PFSK-1 (cell line): ENCODE data around the gene HYAL1.

Experiments
- FOXP2 ChIP-seq: optimal IDR thresholded peaks from 2 replicates; pipeline ENCODE3; 2011; ENCODE audit warnings: borderline replicate concordance, control low read depth, inconsistent platforms; ENCODE audit not compliant: insufficient read depth; ENCODE audit errors: extremely low read length, extremely low read depth
- POLR2AphosphoS5 ChIP-seq: IDR thresholded peaks from 2 replicates; pipeline ENCODE4 v1.6.1; 2012; ENCODE audit warnings: low read depth, mild to moderate bottlenecking, control low read depth, low read length, moderate library complexity
- SIN3A ChIP-seq: IDR thresholded peaks from 2 replicates; pipeline ENCODE4 v1.6.1; 2012; ENCODE audit warnings: mild to moderate bottlenecking, low read length, moderate library complexity, borderline replicate concordance; ENCODE audit not compliant: insufficient read depth
- TAF1 ChIP-seq: IDR thresholded peaks from 2 replicates; pipeline ENCODE4 v1.6.1; 2012; ENCODE audit warnings: low read length, control low read depth, borderline replicate concordance; ENCODE audit not compliant: insufficient read depth
- TF ChIP-seq, protein P1 (sequence below), 2 experiments: IDR thresholded peaks; 2 replicates each; pipeline versions ENCODE4 v1.6.1 to v1.8.0; 2011 to 2012; ENCODE audit warnings: low read depth in 2 of 2, low read length in 2 of 2, control low read depth in 1 of 2, inconsistent platforms in 1 of 2, mild to moderate bottlenecking in 1 of 2, moderate library complexity in 1 of 2; ENCODE audit not compliant: insufficient read depth in 1 of 2

Gene HYAL1

DNA sequence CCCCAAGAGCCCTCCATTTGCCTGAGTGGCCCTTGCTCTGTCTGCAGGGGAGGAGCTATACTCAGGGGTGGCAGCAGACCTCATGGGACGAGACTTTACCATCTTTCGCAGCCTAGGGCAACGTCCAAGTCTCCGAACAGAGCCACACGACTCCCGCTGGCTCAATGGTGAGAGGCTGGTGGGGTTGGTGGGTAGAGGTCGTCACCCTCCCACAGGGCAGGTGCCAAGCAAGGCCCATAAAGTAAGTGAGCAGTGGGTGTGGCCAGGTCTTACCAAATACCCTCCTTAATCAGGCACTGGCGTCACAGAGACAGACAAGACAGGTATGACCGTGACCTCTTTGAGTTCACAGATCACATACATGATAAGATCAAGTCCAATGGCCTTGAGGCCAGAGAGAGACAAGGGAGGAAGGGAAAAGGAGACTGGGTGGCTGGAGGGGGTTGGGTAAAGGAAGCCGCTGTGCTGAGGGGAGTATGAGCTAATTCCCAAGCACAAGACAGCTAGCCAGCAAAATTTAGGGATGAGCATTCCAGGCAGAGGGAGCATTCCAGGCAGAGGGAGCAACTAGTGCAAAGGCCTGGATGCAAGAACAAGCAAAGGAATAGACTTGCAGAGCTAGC lies 31.9 kb downstream of the HYAL1 start:
- TF ChIP-seq TAF1 (no peak), SIN3A (no peak), FOXP2 (no peak), POLR2AphosphoS5 (no peak)
- TF ChIP-seq, protein P1, sequence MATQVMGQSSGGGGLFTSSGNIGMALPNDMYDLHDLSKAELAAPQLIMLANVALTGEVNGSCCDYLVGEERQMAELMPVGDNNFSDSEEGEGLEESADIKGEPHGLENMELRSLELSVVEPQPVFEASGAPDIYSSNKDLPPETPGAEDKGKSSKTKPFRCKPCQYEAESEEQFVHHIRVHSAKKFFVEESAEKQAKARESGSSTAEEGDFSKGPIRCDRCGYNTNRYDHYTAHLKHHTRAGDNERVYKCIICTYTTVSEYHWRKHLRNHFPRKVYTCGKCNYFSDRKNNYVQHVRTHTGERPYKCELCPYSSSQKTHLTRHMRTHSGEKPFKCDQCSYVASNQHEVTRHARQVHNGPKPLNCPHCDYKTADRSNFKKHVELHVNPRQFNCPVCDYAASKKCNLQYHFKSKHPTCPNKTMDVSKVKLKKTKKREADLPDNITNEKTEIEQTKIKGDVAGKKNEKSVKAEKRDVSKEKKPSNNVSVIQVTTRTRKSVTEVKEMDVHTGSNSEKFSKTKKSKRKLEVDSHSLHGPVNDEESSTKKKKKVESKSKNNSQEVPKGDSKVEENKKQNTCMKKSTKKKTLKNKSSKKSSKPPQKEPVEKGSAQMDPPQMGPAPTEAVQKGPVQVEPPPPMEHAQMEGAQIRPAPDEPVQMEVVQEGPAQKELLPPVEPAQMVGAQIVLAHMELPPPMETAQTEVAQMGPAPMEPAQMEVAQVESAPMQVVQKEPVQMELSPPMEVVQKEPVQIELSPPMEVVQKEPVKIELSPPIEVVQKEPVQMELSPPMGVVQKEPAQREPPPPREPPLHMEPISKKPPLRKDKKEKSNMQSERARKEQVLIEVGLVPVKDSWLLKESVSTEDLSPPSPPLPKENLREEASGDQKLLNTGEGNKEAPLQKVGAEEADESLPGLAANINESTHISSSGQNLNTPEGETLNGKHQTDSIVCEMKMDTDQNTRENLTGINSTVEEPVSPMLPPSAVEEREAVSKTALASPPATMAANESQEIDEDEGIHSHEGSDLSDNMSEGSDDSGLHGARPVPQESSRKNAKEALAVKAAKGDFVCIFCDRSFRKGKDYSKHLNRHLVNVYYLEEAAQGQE (IDR thresholded peaks at IDR 0.05; ENCODE audit: insufficient read depth in 1 of 2, low read depth in 2 of 2, low read length in 2 of 2): no peak

DNA sequence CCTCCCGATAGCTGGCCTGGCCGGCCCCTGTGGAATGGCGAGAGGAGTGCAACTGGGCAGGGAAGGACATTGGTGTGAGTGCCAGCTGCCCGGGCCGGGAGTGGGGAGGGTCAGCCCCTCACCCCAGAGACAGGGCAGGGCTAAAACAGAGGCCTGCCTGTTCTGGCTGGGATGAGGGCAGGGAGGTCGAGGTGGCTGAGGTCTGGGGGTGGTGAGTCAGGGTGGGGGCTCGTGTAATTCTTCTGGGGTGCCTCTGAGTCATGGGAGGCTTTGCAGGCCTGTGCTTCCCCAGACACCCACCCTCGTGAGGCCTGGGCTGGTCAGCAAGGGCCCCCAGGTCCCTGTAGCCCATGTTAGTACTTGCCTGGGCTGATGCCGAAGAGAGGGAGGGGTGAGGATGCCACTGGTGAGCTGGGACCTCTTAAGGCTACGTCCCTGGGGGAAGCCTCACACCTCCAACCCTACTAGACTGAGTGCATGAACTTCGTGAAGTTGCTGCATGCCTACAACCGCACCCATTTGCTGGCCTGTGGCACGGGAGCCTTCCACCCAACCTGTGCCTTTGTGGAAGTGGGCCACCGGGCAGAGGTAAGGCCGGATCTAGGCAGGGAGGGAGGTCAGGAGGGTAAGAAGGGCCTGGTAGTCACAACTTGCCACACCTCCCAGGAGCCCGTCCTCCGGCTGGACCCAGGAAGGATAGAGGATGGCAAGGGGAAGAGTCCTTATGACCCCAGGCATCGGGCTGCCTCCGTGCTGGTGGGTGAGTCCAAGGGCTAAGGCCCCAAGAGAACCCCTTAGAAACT lies 32.8 kb downstream of the HYAL1 start:
- no peak for TF ChIP-seq FOXP2
- no peak for TF ChIP-seq POLR2AphosphoS5
- TF ChIP-seq TAF1: no peak
- TF ChIP-seq SIN3A: no peak
- TF ChIP-seq, protein P1 (IDR thresholded peaks at IDR 0.05; ENCODE audit: insufficient read depth in 1 of 2, low read depth in 2 of 2, low read length in 2 of 2): no peak

DNA sequence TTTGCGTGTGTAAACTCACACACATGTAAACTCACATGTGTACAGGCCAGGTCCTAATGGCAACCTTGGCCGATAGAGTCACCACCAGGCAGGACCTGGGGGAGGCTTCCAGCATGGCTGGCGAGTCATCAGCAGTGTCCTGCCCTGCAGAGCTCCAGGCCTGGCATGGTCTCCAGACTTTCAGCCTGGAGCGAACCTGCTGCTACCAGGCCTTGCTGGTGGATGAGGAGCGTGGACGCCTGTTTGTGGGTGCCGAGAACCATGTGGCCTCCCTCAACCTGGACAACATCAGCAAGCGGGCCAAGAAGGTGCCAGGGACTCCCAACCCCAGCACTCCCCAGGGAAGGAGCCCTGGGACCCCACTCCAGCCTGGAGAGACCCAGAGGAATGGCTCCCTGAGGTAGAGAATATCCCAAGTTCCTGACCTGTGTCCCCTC lies 33.4 kb downstream of the HYAL1 start:
- TF ChIP-seq FOXP2 (no peak), POLR2AphosphoS5 (no peak)

DNA sequence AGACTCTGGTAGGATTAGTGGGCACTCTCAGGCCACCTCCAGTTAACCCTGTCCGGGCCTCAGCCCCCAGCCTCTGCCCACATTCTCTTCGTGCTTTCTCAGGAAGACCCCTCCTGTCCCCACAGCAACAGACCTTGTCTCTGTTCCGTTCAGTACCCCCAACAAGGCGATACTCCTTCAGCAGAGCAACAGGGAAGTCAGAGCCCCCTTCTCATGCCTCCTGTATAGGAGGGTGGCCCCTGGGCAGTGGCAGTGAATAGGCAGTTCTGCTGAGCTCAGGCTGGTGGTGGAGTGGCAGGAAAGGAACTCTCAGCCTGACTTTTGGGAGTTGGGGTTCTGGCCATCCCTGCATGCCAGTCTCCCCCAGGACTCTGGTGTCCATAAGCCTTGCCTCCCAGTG lies 33.9 kb downstream of the HYAL1 start:
- TF ChIP-seq, protein P1 (IDR thresholded peaks at IDR 0.05; ENCODE audit: insufficient read depth in 1 of 2, low read depth in 2 of 2, low read length in 2 of 2): no peak
- TF ChIP-seq TAF1 (no peak), SIN3A (no peak), POLR2AphosphoS5 (no peak), FOXP2 (no peak)

DNA sequence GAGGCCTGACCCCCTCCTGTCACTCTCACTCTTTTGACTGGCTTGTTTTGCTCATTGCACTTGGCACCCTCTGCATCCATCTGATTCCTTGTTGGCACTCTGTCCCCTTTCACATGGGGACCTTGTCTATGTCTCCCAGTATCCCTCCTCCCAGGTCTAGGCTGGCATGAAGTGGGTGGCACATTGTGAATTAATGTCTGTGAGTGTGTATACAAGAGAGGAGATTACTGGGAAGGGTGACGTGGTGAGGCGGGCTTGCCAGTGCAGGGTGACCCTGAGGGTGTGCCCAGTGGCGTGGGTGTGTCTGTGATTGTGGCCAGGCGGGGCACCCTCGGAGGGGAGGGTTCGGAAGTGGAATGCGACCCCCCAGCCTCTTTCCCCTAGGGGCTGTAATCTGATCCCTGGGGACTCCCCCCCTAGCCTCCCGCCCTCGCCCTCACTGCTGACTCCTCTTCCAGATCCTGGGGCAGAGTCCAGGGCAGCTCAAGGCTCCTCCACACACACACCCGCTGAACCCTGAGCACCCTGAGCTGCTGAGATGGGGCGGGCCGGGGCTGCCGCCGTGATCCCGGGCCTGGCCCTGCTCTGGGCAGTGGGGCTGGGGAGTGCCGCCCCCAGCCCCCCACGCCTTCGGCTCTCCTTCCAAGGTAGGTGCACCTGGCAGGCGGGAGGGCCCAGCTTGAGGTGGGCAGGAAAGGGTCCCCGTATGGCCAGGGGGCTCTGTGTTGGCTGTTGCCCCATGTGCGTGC lies 34.5 kb downstream of the HYAL1 start, which contains the start of gene SEMA3B:
Gene SEMA3B, plus strand, starts transcription at position 445 of the 749 bp plus-strand sequence. Its CDS starts 94 bp downstream, at position 539.
- TF ChIP-seq, protein P1 (IDR thresholded peaks at IDR 0.05; ENCODE audit: insufficient read depth in 1 of 2, low read depth in 2 of 2, low read length in 2 of 2): no peak
- TF ChIP-seq FOXP2 (no peak), TAF1 (no peak), POLR2AphosphoS5 (no peak), SIN3A (no peak)
